GM12878 (cell line): ENCODE results near the gene KRT80. TPM values are rescaled to one million over a fixed set of nuclear protein-coding genes. Genes with fewer than 3 reads are reported as not detected.

Experiments used
- ATAC-seq: fragments of 200-7000 bp; cut with Tn5 transposase; 3 replicates; pipeline ENCODE4 v1.9.1; 2020; ENCODE audit warnings: mild to moderate bottlenecking, moderate library complexity
- BruUV-seq: library from RNA; stranded (reverse); fragments of 400-500 nt; replicated peaks from 2 replicates; lab custom pipeline; 2021; lab: Mats Ljungman, UMichigan
- CTCF ChIA-PET: fragments of 300-600 bp; sonication (Branson Sonifier 250); formaldehyde crosslinking; extraction: SDS; loops from one replicate; lab custom pipeline; 2021; ENCODE audit warnings: inconsistent platforms; lab: Yijun Ruan, JAX
- POLR2A ChIA-PET: fragments of 350-600 bp; formaldehyde crosslinking; extraction: SDS; loops from one replicate; lab custom pipeline; 2021; ENCODE audit warnings: inconsistent platforms; lab: Charles Lee
- RAD21 ChIA-PET: fragments of 300-600 bp; sonication (Branson Sonifier 250); formaldehyde crosslinking; loops from one replicate; lab custom pipeline; 2023; ENCODE audit warnings: antibody characterized with exemption; ENCODE audit not compliant: unreplicated experiment; lab: Charles Lee
- SMC1A ChIA-PET: fragments of 300-600 bp; sonication (Branson Sonifier 250); formaldehyde crosslinking; loops from one replicate; lab custom pipeline; 2023; ENCODE audit not compliant: unreplicated experiment, uncharacterized antibody; lab: Charles Lee
- DNase-seq: peaks from one replicate; pipeline ENCODE4 v3.0.0-alpha.2; 2011; ENCODE audit warnings: low read depth, low spot score
- FAIRE-seq: peaks from 3 replicates; lab custom pipeline; 2011; peaks lifted over from hg19 to GRCh38; lab: Jason Lieb, UNC
- H2AFZ ChIP-seq: 2 replicates; pipeline ENCODE4 v1.6.0; 2011; ENCODE audit warnings: low read depth, low read length, control low read depth; ENCODE audit not compliant: control insufficient read depth
- H3K27ac ChIP-seq: 2 replicates; pipeline ENCODE4 v1.5.1; 2011; ENCODE audit warnings: control low read depth; ENCODE audit not compliant: control insufficient read depth, insufficient read depth
- H3K27me3 ChIP-seq, 2 experiments: replicated peaks in 1 of 2; 2 replicates each; pipeline versions ENCODE4 v1.6.0 to v1.6.1; 2011; ENCODE audit warnings: low read length in 1 of 2; ENCODE audit not compliant: control insufficient read depth in 2 of 2, insufficient read depth in 2 of 2
- H3K36me3 ChIP-seq, 2 experiments: 2 replicates each; pipeline ENCODE4 v1.5.1; 2011; ENCODE audit warnings: low read length in 1 of 2; ENCODE audit not compliant: control insufficient read depth in 2 of 2, insufficient read depth in 2 of 2
- H3K4me1 ChIP-seq: 2 replicates; pipeline ENCODE4 v1.6.1; 2011; ENCODE audit warnings: mild to moderate bottlenecking, low read length, moderate library complexity, mixed read lengths; ENCODE audit not compliant: control insufficient read depth, insufficient read depth
- H3K4me2 ChIP-seq: 2 replicates; pipeline ENCODE4 v1.6.0; 2011; ENCODE audit warnings: control low read depth; ENCODE audit not compliant: control insufficient read depth, insufficient read depth
- H3K4me3 ChIP-seq: fragments of 200-600 bp; sonication (generic); 2 replicates; pipeline ENCODE4 v1.5.1; 2016
- H3K79me2 ChIP-seq: 2 replicates; pipeline ENCODE4 v1.6.0; 2011; ENCODE audit warnings: low read length; ENCODE audit not compliant: control insufficient read depth, insufficient read depth
- H3K9ac ChIP-seq: 2 replicates; pipeline ENCODE4 v1.8.0; 2011; ENCODE audit warnings: low read length, control low read depth, mixed read lengths; ENCODE audit not compliant: control insufficient read depth, insufficient read depth
- H3K9me3 ChIP-seq: replicated peaks from 3 replicates; pipeline ENCODE4 v1.5.1; 2011; ENCODE audit warnings: mild to moderate bottlenecking, low read length; ENCODE audit not compliant: control insufficient read depth, insufficient read depth
- H4K20me1 ChIP-seq: 2 replicates; pipeline ENCODE4 v1.6.0; 2011; ENCODE audit not compliant: control insufficient read depth, insufficient read depth
- ASH2L ChIP-seq: fragments of 300-600, 200-600 bp; sonication (generic); IDR thresholded peaks from 2 replicates; pipeline ENCODE4 v1.6.1; 2017; ENCODE audit warnings: low read depth, mild to moderate bottlenecking, borderline replicate concordance
- BACH1 ChIP-seq: fragments of 450-650 bp; IDR thresholded peaks from 2 replicates; pipeline ENCODE4 v1.6.1; 2017; ENCODE audit warnings: mild to moderate bottlenecking, borderline replicate concordance
- JUNB ChIP-seq: IDR thresholded peaks from 2 replicates; pipeline ENCODE4 v1.6.1; 2016; ENCODE audit warnings: antibody characterized with exemption, mild to moderate bottlenecking
- KDM1A ChIP-seq: fragments of 200-600 bp; sonication (generic); IDR thresholded peaks from 2 replicates; pipeline ENCODE4 v1.6.1; 2016; ENCODE audit warnings: borderline replicate concordance
- KLF5 ChIP-seq: fragments of 450-650 bp; IDR thresholded peaks from 2 replicates; pipeline ENCODE4 v1.6.1; 2014; ENCODE audit warnings: mild to moderate bottlenecking; ENCODE audit not compliant: partially characterized antibody
- POLR2AphosphoS2 ChIP-seq: IDR thresholded peaks from 2 replicates; pipeline ENCODE4 v1.6.1; 2011; ENCODE audit warnings: low read depth, mild to moderate bottlenecking, low read length, improper control_type of control experiment, moderate library complexity
- SMAD5 ChIP-seq: IDR thresholded peaks from 2 replicates; pipeline ENCODE4 v1.6.1; 2016; ENCODE audit warnings: antibody characterized with exemption, low read depth
- TBL1XR1 ChIP-seq: IDR thresholded peaks from 2 replicates; pipeline ENCODE4 v1.6.1; 2012; ENCODE audit warnings: low read depth, low read length, improper control_type of control experiment
- ZZZ3 ChIP-seq: IDR thresholded peaks from 2 replicates; pipeline ENCODE4 v1.6.1; 2011; ENCODE audit warnings: low read depth; ENCODE audit not compliant: control insufficient read depth, insufficient read length
- WGBS: methylation state at CpG from one replicate; pipeline ENCODE4 v1.1.6; 2016; ENCODE audit warnings: low lambda C conversion rate; ENCODE audit not compliant: insufficient replicate concordance, insufficient coverage; ENCODE audit errors: missing lambda C conversion rate; 5-methylcytosine and 5-hydroxymethylcytosine counted together
- in situ Hi-C: fragments of 300-500 bp; cut with MboI; formaldehyde crosslinking; loops from 9 replicates; pipeline ENCODE4 v1.14.3; 2018; ENCODE audit warnings: mixed read lengths
- intact Hi-C: fragments of 100-400 bp; cut with micrococcal nuclease; formaldehyde crosslinking; loops from one replicate; pipeline ENCODE4 v1.14.2; 2022; ENCODE audit not compliant: unreplicated experiment
- polyA plus RNA-seq, 11 experiments: library from polyadenylated mRNA; depleted of rRNA in 4 of 11; unstranded in 6 of 11; stranded (reverse) in 5 of 11; fragments of >200 nt; fragmentation: Nextera tagmentation in 4 of 11; fragmentation: Illumina TruSeq in 1 of 11; extraction: Ambion mirVana in 4 of 11; extraction: Trizol in 1 of 11; gene quantifications; 1 replicate in 1 of 11; 2 replicates in 10 of 11; pipeline versions ENCODE4 v1.2.1 to v1.2.3, GENCODE V29; 2011 to 2016; ENCODE audit warnings: inconsistent platforms in 2 of 11, missing spikeins in 2 of 11, low read depth in 1 of 11
- total RNA-seq, 4 experiments: library from RNA; depleted of rRNA in 3 of 4; stranded (reverse); fragments of >200 nt in 3 of 4; fragmentation: Illumina TruSeq in 1 of 4; extraction: Trizol in 1 of 4; gene quantifications; 2 replicates each; pipeline versions ENCODE4 v1.2.1 to v1.2.3, GENCODE V29; 2013 to 2021
- TF ChIP-seq, protein P1 (sequence below): IDR thresholded peaks from 2 replicates; pipeline ENCODE4 v1.6.1; 2011; ENCODE audit warnings: mild to moderate bottlenecking, low read depth, low read length, moderate library complexity; ENCODE audit not compliant: insufficient replicate concordance

KRT80 gene
- total and polyA plus RNA-seq, 10 of the 15 experiments (the other 5 are each of a cell fraction or from before 2014, with no cell fraction given), result 0.01 TPM; not detected in 9

DNA sequence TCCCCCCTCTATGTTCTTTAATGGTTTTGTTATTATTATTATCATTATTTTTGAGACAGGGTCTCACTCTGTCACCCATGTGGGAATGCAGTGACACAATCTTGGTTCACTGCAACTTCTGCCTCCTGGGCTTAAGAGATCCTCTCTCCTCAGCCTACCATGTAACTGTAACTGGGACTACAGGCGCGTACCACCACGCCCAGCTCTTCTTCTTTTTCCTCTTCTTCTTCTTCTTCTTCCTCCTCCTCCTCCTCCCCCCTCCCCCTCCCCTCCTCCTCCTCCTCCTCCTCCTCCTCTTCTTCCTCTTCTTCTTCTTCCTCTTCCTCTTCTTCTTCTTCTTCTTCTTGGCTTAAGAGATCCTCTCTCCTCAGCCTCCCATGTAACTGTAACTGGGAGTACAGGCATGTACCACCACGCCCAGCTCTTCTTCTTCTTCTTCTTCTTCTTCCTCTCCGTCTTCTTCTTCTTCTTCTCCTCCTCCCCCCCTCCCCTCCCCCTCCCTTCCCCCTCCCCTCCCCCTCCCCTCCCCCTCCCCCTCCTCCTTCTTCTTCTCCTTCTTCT lies 35.9 kb upstream of the KRT80 start:
- intact Hi-C loops (no loop called here), in situ Hi-C loops (no loop called here)
- no peaks in the 10 kb centered on the region for H3K9me3 ChIP-seq
- H3K4me2 ChIP-seq, result no peak overlapping the region
- WGBS, result 14% methylated on average over 5 of the region's 5 CpGs
- DNase-seq (no peak), ATAC-seq (no peak), FAIRE-seq (no peak)
- H3K36me3 ChIP-seq, result no peaks in the 10 kb centered on the region
- H4K20me1 ChIP-seq, result no peaks in the 10 kb centered on the region
- TF ChIP-seq KDM1A (no peak), JUNB (no peak), ASH2L (no peak), POLR2AphosphoS2 (no peak), BACH1 (no peak), KLF5 (no peak), TBL1XR1 (no peak), SMAD5 (no peak), ZZZ3 (no peak)
- TF ChIP-seq, protein P1, sequence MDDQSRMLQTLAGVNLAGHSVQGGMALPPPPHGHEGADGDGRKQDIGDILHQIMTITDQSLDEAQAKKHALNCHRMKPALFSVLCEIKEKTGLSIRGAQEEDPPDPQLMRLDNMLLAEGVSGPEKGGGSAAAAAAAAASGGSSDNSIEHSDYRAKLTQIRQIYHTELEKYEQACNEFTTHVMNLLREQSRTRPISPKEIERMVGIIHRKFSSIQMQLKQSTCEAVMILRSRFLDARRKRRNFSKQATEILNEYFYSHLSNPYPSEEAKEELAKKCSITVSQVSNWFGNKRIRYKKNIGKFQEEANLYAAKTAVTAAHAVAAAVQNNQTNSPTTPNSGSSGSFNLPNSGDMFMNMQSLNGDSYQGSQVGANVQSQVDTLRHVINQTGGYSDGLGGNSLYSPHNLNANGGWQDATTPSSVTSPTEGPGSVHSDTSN, result no peak
- H3K9ac ChIP-seq, result no peak overlapping the region
- peaks cover 7 to 12% of the 10 kb centered on the region in 2 experiments; a peak in 3 of 4 replicates for H3K27me3 ChIP-seq
- no TSS peak for BruUV-seq
- no peak overlapping the region for H3K27ac ChIP-seq
- SMC1A ChIA-PET, result interaction anchor here (1.2 kb wide), 1 partner anchor 51 kb away, joined by 4 read pairs; no protein-coding TSS in a partner anchor
- RAD21 ChIA-PET, result no interaction called here
- H2AFZ ChIP-seq, result no peak overlapping the region
- no peaks in the 10 kb centered on the region for H3K4me1 ChIP-seq
- CTCF ChIA-PET, result no interaction called here
- H3K4me3 ChIP-seq, result no peak overlapping the region
- POLR2A ChIA-PET, result no interaction called here
- H3K79me2 ChIP-seq, result no peaks in the 10 kb centered on the region
